ENCODE results near the gene SF3B3.

DNA sequence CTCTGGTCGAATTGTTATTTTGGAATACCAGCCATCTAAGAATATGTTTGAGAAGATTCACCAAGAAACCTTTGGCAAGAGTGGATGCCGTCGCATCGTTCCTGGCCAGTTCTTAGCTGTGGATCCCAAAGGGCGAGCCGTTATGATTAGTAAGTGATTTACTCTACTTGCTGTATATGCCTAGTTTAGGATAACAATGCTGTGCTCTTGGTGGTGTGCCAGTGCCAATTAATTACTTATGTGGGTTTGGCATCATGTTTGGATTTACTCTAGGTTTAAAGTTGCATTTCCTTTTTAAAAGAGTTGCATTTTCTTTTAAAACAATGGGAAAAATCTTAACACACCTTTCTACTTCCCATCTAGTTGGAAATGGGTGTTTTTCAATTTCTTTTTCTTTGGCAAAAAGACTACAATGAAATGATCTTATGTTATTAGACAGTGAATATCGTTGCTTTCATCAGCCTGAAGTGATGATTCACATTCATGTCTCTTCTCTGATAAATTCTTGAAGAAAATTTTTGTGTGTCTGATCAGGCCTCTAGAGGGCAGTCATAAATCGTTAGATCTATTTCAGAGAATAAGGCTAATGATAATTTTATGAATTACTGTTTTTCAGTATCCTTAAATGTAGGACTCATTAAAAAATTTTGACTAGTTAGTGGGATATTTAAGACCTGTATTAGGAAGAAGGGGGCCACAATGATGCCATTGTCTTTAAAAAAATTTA, 5.6 kb downstream of the SF3B3 start:
- TF ChIP-seq, protein P1, sequence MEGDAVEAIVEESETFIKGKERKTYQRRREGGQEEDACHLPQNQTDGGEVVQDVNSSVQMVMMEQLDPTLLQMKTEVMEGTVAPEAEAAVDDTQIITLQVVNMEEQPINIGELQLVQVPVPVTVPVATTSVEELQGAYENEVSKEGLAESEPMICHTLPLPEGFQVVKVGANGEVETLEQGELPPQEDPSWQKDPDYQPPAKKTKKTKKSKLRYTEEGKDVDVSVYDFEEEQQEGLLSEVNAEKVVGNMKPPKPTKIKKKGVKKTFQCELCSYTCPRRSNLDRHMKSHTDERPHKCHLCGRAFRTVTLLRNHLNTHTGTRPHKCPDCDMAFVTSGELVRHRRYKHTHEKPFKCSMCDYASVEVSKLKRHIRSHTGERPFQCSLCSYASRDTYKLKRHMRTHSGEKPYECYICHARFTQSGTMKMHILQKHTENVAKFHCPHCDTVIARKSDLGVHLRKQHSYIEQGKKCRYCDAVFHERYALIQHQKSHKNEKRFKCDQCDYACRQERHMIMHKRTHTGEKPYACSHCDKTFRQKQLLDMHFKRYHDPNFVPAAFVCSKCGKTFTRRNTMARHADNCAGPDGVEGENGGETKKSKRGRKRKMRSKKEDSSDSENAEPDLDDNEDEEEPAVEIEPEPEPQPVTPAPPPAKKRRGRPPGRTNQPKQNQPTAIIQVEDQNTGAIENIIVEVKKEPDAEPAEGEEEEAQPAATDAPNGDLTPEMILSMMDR (IDR thresholded peaks at IDR 0.05; ENCODE audit: extremely low read depth in 1 of 2, insufficient read depth in 1 of 2, low read depth in 1 of 2, low read length in 2 of 2), result peak in 1 of 2 donors; percentile 23
- no peak for TF ChIP-seq EZH2 (IDR thresholded peaks at IDR 0.05; ENCODE audit: borderline replicate concordance, low read depth, low read length, severe bottlenecking)
- no peak for TF ChIP-seq POLR2AphosphoS5 (IDR thresholded peaks at IDR 0.05; ENCODE audit: insufficient read depth, low read depth, low read length)
- no peak for TF ChIP-seq POLR2A (IDR thresholded peaks at IDR 0.05; ENCODE audit: low read depth, low read length)
- no peak for TF ChIP-seq MYC (IDR thresholded peaks at IDR 0.05; ENCODE audit: low read depth, low read length)

Data from endothelial cell of umbilical vein (primary cell).